ENCODE results near the gene DPP10. TPM values are rescaled to one million over a fixed set of nuclear protein-coding genes. Genes with fewer than 3 reads are reported as not detected.

Gene DPP10
- total RNA-seq, 1 donor from 2014 or later = 6.5 TPM

DNA sequence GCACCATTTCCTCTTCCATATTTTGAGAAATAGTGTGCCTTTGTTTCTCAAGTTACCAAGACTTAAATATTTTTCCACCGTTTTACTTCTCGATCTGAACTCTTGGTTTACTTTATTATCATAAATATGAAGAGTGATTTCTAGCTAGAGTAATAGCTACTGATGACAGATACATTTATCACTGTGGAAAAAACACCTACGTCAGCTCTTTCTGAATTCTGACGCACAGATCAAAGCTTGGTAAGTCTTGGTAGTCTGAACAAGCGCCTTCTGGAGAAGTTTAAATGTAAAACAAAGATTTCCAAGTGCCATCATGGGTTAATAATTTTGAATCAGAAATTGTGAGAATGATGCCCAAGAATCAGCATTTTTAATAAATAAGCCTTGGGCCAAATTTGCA lies 367.7 kb downstream of the DPP10 start:
- Mint-ChIP-seq H3K36me3 (no peaks in the 10 kb centered on the region), H3K4me1 (peaks cover 12% of the 10 kb centered on the region), H3K27ac (no peak overlapping the region), H3K9me3 (no peaks in the 10 kb centered on the region), H3K4me3 (no peak overlapping the region), H3K27me3 (ENCODE audit: insufficient read depth, low read depth) (no peaks in the 10 kb centered on the region)
- Histone ChIP-seq H3K27ac (no peak overlapping the region), H4K20me1 (ENCODE audit: low read depth) (no peaks in the 10 kb centered on the region), H3K4me1 (peaks cover 8% of the 10 kb centered on the region), H3K36me3 (no peaks in the 10 kb centered on the region), H3F3A (ENCODE audit: low read depth) (no peaks in the 10 kb centered on the region), H3K9me3 (ENCODE audit: low read depth) (no peaks in the 10 kb centered on the region), H3K9ac (no peak overlapping the region), H3K27me3 (no peaks in the 10 kb centered on the region), H3K4me3 (no peak overlapping the region), H3K4me2 (no peak overlapping the region), H3K79me2 (ENCODE audit: low read depth) (no peaks in the 10 kb centered on the region), H2AFZ (replicated peaks) (no peak overlapping the region)
- no peak for DNase-seq (ENCODE audit: low spot score)
- no peak for TF ChIP-seq EZH2phosphoT487 (IDR thresholded peaks at IDR 0.05)
- TF ChIP-seq EZH2 (IDR thresholded peaks at IDR 0.05) = no peak
- TF ChIP-seq, protein P1, sequence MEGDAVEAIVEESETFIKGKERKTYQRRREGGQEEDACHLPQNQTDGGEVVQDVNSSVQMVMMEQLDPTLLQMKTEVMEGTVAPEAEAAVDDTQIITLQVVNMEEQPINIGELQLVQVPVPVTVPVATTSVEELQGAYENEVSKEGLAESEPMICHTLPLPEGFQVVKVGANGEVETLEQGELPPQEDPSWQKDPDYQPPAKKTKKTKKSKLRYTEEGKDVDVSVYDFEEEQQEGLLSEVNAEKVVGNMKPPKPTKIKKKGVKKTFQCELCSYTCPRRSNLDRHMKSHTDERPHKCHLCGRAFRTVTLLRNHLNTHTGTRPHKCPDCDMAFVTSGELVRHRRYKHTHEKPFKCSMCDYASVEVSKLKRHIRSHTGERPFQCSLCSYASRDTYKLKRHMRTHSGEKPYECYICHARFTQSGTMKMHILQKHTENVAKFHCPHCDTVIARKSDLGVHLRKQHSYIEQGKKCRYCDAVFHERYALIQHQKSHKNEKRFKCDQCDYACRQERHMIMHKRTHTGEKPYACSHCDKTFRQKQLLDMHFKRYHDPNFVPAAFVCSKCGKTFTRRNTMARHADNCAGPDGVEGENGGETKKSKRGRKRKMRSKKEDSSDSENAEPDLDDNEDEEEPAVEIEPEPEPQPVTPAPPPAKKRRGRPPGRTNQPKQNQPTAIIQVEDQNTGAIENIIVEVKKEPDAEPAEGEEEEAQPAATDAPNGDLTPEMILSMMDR (IDR thresholded peaks at IDR 0.05) = no peak

DNA sequence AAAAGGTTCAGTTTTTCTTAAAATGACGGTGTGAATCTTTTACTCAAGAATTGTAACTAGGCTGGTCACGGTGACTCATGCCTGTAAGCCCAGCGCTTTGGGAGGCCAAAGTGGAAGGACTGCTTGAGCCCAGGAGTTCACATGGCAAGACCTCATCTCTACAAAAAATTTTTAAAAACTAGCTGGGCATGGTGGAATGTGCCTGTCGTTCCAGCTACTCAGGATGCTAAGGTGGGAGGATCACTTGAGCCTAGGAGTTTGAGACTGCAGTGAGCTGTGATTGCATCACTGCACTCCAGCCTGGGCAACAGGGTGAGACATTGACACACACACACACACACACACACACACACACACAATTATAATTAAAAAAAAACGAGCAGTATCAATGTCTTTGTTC lies 369.8 kb downstream of the DPP10 start:
- no peaks in the 10 kb centered on the region for H3K27me3 Mint-ChIP-seq (ENCODE audit: insufficient read depth, low read depth)
- Histone ChIP-seq H4K20me1 (ENCODE audit: low read depth) (no peaks in the 10 kb centered on the region), H3K27me3 (no peaks in the 10 kb centered on the region), H3K27ac (no peak overlapping the region), H3K4me3 (no peak overlapping the region), H3K36me3 (no peaks in the 10 kb centered on the region), H3K79me2 (ENCODE audit: low read depth) (no peaks in the 10 kb centered on the region), H2AFZ (replicated peaks) (no peak overlapping the region), H3K4me2 (no peak overlapping the region), H3K4me1 (peaks cover 11% of the 10 kb centered on the region), H3K9me3 (ENCODE audit: low read depth) (no peaks in the 10 kb centered on the region), H3K9ac (no peak overlapping the region), H3F3A (ENCODE audit: low read depth) (no peaks in the 10 kb centered on the region)
- H3K4me1 Mint-ChIP-seq = peaks cover 22% of the 10 kb centered on the region
- H3K4me3 Mint-ChIP-seq = no peak overlapping the region
- H3K27ac Mint-ChIP-seq = no peak overlapping the region
- no peaks in the 10 kb centered on the region for H3K9me3 Mint-ChIP-seq
- TF ChIP-seq, protein P1 (IDR thresholded peaks at IDR 0.05) = no peak
- TF ChIP-seq EZH2phosphoT487 (IDR thresholded peaks at IDR 0.05) (no peak), EZH2 (IDR thresholded peaks at IDR 0.05) (no peak)
- no peaks in the 10 kb centered on the region for H3K36me3 Mint-ChIP-seq
- no peak for DNase-seq (ENCODE audit: low spot score)

DNA sequence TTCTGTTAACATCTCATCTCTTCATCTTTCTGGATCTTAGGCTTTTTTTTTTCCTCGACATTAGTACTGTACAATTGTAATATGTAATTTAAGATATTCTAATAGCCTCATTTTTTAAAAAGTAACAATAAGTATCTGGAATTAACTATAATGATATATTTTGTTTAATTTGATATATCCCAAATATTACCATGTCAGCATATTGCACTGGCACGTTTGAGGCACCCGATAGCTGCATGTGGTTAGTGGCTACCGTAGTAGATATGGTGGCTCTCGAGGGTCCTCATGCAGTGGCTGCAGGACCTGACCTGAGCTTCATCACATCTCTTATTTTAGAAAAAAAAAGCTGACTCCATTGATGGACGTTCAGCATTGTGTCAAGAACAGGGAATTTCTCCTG lies 371.9 kb downstream of the DPP10 start:
- TF ChIP-seq, protein P1 (IDR thresholded peaks at IDR 0.05) = no peak
- TF ChIP-seq EZH2 (IDR thresholded peaks at IDR 0.05) (no peak), EZH2phosphoT487 (IDR thresholded peaks at IDR 0.05) (no peak)
- Mint-ChIP-seq H3K27me3 (ENCODE audit: insufficient read depth, low read depth) (no peaks in the 10 kb centered on the region), H3K4me3 (no peak overlapping the region), H3K9me3 (no peaks in the 10 kb centered on the region), H3K27ac (no peak overlapping the region), H3K36me3 (no peaks in the 10 kb centered on the region), H3K4me1 (peaks cover 27% of the 10 kb centered on the region)
- no peak overlapping the region for H3K4me2 ChIP-seq
- no peak for DNase-seq (ENCODE audit: low spot score)
- H3K4me3 ChIP-seq = no peak overlapping the region
- H3K4me1 ChIP-seq = peaks cover 14% of the 10 kb centered on the region
- H3K36me3 ChIP-seq = no peaks in the 10 kb centered on the region
- no peaks in the 10 kb centered on the region for H3K27me3 ChIP-seq
- H3K27ac ChIP-seq = no peak overlapping the region
- H3K9me3 ChIP-seq (ENCODE audit: low read depth) = no peaks in the 10 kb centered on the region
- no peaks in the 10 kb centered on the region for H3K79me2 ChIP-seq (ENCODE audit: low read depth)
- H3F3A ChIP-seq (ENCODE audit: low read depth) = no peaks in the 10 kb centered on the region
- no peaks in the 10 kb centered on the region for H4K20me1 ChIP-seq (ENCODE audit: low read depth)
- H2AFZ ChIP-seq (replicated peaks) = no peak overlapping the region
- no peak overlapping the region for H3K9ac ChIP-seq

Measured in neural progenitor cell (in vitro differentiated cells).